ENCODE measurements around the gene OTUB1.

OTUB1 gene

GRCh38 chr11:64008914-64009633 is 22.8 kb downstream of the OTUB1 start:
- H3K4me3 ChIP-seq (ENCODE audit: low read depth, low read length) = no peak overlapping the region
- no peak for DNase-seq (ENCODE audit: low read depth)
- TF ChIP-seq CTCF (IDR thresholded peaks at IDR 0.05; ENCODE audit: control insufficient read depth, extremely low read depth, insufficient read depth) = no peak; the same call in 1 of the 2 replicates

GRCh38 chr11:64009710-64010109 is 23.5 kb downstream of the OTUB1 start:
- no peak for DNase-seq (ENCODE audit: low read depth)
- no peak overlapping the region for H3K4me3 ChIP-seq (ENCODE audit: low read depth, low read length)
- TF ChIP-seq CTCF (IDR thresholded peaks at IDR 0.05; ENCODE audit: control insufficient read depth, extremely low read depth, insufficient read depth) = no peak

DNA sequence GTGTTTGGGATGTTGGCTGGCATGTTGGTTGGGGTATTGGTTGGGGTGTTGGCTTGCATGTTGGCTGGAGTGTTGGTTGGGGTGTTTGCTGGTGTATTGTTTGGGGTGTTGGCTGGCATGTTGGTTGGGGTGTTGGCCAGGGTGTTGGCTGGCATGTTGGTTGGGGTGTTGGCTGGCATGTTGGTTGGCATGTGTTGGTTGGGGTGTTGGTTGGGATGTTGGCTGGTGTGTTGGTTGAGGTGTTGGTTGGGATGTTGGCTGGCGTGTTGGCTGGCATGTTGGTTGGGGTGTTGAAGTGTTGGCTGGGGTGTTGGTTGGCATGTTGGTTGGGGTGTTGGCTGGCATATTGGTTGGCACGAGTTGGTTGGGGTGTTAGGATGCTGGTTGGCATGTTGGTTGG is 24.5 kb downstream of the OTUB1 start:
- no peak overlapping the region for H3K4me3 ChIP-seq (ENCODE audit: low read depth, low read length)
- no peak for DNase-seq (ENCODE audit: low read depth)
- TF ChIP-seq CTCF (IDR thresholded peaks at IDR 0.05; ENCODE audit: control insufficient read depth, extremely low read depth, insufficient read depth) = no peak

- H3K4me3 ChIP-seq (ENCODE audit: low read depth, low read length) = no peak overlapping the region
- TF ChIP-seq CTCF (IDR thresholded peaks at IDR 0.05; ENCODE audit: control insufficient read depth, extremely low read depth, insufficient read depth) = no peak
- no peak for DNase-seq (ENCODE audit: low read depth)
Measured at GRCh38 chr11:64011371-64011770, 25.1 kb downstream of the OTUB1 start.

DNA sequence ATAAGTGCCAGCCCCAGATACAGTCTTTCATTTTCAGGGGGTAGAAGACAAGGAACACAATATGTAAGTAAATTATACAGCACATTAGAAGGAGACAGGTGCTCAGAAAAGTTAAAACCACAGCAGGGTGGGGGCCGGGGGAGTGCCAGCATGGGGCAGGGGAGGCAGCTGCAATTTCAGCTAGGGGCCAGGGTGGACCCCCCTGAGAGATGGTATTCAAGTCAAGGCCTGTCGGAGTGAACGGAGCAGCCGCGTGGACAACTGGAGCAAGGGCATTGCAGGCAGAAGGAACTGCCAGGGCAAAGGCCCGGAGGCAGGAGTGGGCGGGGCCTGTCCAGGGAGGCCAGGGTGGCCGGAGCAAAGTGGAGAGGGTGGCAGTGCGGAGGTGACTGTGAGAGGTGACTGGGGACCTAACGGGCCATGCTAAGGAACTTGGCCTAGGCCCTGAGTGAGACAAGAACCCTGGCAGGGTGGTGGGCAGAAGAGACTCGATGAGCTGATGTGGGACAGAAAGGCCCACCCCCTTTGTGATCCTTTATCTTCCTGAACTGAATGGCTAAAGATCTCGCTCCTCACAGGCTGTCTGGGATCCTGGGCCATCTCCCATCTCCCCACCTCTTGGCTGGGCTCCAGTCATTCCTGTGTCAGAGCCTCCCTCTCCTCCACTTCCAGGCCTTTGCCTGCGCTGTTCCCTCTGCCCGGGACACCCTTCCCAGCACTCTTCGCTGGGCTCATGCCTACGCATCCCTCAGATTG is 27.1 kb downstream of the OTUB1 start:
- no peak overlapping the region for H3K4me3 ChIP-seq (ENCODE audit: low read depth, low read length)
- DNase-seq (ENCODE audit: low read depth) = no peak
- no peak for TF ChIP-seq CTCF (IDR thresholded peaks at IDR 0.05; ENCODE audit: control insufficient read depth, extremely low read depth, insufficient read depth)

GRCh38 chr11:64014356-64014755 is 28.1 kb downstream of the OTUB1 start:
- H3K4me3 ChIP-seq (ENCODE audit: low read depth, low read length) = no peak overlapping the region
- TF ChIP-seq CTCF (IDR thresholded peaks at IDR 0.05; ENCODE audit: control insufficient read depth, extremely low read depth, insufficient read depth) = no peak
- no peak for DNase-seq (ENCODE audit: low read depth)

Data from LNCaP clone FGC (cell line).